ENCODE data around the gene CRYBB1.
A peak's percentile ranks its signal among the peaks of the same experiment; 100 is the strongest.
"Not testable (repeated sequence)": the region's sequence is repeated elsewhere in the genome, so short reads cannot be mapped to it uniquely, and the experiment has no call there.

Gene CRYBB1

DNA sequence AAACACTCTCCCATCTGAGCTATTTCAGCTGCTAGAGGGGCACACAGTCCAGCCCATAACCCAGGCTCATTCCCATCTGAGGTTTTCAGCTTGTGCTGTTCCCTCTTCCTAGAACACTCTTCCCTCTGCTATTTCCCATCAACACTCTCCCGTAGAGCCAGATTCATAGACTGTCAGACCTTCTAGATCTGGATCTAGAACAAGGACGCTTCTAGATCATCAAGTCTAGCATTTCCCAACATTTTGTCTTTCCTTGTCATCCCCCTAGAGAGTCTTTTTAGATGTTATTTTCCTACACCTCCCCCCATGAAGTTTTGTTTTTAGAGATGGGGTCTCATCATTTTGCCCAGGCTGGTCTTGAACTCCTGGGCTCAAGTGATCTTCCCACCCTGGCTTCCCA is 17.3 kb upstream of the CRYBB1 start:
- no peak for DNase-seq

DNA sequence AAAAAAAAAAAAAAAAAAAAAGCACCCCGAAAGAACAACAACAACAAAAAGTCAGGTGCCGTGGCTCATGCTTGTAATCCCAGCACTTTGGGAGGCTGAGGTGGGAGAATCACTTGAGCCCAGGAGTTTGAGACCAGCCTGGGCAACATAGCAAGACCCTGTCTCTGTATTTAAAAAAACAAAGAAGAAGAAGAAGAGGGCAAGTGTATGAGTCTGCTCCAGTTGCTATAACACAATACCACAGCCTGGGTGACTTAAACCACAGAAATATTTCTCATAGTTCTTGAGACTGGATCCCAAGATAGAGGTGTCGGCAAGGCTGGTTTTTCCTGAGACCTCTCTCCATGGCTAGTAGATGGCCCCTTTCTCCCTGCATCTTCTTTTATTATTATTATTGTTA is 16.4 kb upstream of the CRYBB1 start:
- DNase-seq, result no peak

DNA sequence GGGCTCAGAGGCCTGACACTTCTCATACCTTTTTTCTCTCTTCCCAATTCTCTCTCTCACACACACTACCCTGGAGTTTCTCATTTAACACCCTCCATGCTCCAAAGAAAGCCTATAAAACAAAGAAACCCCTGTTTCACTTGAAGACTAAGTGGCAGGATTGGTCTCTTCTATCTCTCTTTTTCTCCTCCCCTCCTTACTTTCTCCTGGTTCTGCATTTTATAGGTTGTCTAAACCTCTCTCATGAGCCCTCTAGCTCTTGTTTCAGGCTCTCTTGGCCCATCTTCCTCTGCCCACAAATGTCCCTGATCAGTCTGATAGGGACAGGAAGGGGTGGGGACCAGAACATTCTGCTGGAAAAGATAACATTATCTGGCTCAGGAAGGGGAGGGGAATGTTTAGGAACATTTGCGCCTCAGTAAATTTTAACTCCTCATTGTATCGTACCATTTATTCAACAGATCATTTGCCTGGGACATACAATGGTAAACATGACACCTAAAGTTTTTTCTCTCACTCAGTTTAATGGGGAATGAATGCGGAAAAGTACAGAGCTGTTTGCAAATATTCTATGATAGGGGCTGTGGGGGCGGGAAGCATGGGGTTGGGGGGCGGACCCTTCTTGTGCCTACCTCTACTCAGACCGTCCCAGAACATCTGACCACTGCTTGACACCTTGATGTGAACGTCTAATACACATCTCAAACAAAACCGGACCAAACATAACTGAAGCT is 14.8 kb upstream of the CRYBB1 start:
- no peak for DNase-seq

DNA sequence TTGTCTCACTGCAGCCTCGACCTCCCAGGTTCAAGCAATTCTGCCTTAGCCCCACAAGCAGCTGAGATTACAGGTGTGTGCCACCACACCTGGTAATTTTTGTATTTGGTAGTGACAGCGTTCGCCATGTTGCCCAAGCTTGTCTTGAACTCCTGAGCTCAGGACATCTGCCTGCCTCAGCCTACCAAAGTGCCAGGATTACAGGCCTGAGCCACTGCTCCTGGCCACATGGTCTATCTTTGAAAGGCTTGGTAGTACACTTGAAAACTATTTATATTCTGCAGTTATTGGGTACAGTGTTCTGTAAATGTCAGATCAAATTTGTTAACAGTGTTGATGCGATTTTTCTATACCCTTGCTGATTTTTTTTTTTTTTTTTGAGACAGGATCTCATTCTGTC is 13.5 kb upstream of the CRYBB1 start:
- no peak for DNase-seq

DNA sequence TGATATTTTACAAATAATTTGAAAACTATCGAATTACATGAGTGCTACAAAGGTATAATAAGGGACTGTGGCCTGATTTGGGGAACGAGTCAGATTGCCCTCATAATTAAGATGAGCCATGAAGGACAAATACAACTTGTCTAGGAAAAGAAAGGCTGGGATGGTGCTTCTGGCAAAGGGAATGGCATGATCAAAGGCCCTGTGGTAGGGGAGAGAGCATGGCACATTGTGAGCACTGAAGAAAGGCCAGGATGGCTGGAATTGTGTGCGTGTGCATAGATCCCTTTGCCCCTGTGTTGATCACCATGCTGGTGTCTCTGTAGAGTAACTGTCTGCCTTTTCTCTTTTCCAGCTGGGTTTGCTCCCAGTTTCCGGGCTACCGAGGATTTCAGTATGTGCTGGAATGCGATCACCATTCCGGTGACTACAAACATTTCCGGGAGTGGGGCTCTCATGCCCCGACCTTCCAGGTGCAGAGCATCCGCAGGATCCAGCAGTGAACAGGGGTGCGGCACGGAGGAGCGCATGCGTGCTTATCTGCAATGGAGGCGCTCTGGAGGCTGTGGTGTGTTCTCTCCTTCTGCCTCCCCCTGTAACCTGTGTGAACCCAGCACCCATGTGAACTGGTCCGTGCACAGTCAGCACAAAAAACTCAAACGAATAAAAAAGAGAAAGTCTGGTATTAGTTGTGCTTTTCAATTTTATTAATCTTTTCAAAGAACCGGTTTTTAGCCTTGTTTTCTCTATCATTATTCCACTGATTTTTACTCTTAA is 12.3 kb upstream of the CRYBB1 start:
- DNase-seq, result no peak

DNA sequence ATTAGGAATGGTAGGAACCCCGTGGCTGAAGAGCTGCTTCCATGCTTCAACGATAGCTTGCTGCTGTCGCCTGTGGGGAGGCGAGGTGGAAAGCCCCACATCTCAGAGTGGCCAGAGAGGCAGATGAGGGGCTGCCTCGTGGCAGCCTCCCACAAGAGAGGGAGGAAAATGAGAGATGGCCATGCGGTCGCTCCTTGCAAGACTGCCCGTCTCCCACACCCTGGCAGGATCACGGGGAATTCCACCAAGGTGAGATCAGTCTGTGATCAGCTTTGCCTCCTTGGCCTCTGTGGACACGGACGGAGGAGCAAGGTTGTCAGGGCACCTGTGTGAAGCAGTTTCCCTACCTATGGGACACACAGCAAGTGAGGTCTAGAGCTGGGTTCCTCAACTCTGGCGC is 7.0 kb upstream of the CRYBB1 start:
- no peak for DNase-seq

DNA sequence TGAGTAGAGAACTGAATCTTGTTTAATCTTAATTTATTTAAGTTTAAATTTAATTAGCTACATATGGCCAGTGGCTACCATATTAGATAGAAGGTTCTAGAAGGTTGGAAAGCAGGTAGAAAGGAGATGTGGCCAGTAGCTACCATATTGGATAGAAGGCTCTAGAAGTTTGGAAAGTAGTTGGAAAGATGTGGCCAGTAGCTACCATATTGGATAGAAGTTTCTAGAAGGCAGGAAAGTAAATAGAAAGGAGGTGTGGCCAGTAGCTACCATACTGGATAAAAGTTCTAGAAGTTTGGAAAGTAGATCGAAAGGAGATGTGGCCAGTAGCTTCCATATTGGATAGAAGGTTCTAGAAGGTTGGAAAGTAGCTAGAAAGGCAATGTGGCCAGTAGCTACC is 6.2 kb upstream of the CRYBB1 start:
- DNase-seq, result no peak

DNA sequence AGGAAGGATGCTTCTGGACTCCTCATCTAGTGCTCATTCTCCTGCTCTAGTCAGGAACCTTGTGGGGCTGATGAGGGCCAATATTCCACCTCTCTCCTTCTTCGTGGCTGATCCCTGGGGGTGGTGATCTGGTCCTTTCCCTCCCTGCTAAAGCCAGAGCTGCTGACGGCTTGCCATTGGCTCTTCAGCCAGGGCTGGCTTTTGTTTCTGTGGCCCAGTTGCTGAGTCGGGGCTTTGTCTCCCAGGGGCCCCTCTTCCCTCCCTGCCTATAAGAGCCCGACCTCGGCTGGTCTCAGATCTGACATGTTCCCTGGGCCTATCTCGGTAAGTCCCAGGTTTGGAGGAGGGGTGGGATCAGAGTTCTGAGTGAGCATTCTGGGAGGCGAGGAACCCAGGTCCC is 3.8 kb upstream of the CRYBB1 start, which contains the start of gene CRYBA4:
CRYBA4 (plus strand) TSS at position 301 of the 400 bp plus-strand sequence. CDS start 634 bp downstream, outside the sequence.
- DNase-seq, result no peak

DNA sequence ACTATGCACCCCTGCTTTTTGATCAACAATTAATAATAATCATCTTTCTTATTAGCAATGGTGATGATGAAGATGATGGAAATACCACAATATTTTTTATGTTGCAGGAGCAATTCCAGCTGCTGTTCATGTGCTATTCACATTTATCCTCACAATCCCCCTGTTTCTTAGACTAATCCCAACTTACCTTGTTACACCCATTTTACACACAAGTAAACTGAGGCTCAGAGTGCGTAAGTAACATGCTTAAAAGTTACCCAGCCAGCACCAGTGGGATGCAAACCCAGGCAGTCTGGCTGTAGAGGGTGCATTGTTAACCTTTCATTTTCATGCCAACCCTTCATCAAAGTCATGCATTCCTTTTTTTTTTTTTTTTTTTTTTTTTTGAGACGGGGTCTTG is 2.4 kb upstream of the CRYBB1 start:
- DNase-seq, result no peak

DNA sequence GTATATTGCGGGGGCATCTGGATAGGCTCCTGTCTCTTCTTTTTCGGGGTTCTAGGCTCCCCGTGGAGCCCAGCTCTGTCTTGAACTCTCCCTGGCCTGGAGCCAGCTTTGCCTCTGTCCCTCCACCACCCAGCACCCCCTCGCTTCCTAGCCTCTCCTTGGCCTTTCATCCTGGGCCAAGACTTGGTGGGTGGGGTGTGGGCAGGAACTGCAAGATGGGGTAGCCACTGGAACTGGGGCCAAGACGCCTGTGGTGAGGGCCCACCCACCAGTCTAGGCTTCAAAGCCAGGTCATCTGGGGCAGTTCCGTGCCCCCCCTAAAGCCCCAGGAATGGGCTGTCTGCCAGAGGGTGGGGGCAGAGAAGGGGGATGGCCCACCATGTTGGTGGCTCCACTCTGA is 1.7 kb upstream of the CRYBB1 start:
- no peak for DNase-seq

DNA sequence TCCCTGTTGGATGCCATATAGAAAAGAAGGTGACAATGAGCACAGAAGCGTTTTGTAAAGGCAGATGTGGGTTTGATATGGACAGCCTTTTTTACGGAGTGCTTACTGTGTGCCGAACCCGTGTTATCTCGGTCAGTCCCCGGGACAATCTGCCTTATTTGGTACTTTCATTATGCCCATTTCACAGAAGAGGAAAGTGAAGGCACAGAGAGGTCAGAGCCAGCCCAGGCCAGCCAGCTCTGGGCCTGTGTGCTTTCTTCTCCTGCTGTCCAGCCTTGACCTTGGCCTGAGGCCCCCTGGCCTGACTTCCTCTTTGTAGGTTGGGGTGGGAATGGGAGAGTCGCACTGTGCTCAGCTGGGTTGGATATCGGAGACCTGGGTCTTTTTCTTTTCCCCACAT is 628 bp upstream of the CRYBB1 start:
- DNase-seq, result no peak

DNA sequence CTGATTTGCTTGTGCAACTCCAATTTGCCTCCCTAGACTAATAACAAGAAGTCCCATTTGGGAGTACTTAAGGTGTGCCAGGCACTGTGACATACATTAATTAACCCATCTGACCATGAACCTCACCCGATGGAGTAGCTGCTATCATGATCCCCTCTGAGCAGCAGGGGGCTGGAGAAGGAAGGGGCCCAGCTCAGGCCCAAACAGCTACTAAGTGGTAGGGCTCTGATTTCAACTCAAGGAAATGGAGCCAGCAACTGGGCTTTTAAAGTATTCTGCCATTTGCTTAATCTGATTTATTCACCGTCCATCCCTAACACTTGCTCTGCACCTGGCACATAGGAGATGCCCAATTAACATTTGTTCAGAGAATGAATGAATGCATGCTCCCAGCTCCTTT is 1.2 kb downstream of the CRYBB1 start:
- DNase-seq, result no peak

DNA sequence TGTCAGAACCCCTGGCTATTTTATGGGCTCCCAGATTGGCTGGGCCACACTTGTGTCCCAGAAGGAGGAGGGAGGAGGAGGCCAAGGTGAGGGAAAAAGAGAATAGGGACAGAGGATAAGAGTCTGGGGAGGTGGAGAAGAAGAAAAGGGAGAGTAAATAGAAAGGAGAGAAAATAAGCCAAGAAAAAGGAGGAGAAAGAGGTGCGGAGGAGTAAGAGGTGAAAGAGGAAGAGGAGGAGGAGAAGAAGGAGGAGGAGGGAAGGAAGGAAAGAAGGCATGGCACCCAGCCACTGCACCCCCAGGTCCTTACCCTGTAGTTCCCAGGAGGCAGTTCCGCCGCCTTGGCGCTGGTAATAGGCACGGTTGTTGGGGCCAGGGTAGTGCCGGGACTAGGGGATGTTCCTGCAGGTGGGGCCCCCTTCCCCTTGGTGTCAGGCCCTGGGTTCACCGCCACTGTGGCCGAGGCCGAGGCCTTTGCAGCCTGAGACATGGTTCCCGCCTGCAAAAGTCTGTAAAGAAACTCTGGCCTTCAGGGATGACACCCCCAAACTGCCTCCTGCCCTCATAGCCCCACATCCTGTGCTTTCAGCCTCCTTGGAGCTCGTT is 1.9 kb downstream of the CRYBB1 start:
- DNase-seq, result no peak

DNA sequence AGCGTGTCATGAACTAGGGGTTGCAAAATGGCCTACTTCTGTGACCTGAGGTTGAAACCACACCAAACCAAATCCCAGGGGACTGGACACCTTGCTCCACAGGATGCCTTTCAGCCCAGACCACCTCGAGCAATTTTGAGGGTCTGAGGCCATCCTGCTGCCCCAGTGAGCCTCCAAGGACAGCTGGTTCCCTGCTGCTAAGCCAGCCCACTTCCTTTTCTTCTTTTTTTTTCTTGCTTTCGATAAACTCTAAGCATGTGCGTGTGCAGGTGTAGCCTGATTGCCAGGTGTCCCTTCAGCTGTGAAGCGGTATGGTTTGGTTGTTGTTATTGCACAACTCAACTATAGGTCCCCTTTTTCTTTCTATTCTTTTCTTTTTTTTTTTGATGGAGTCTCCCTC is 2.7 kb downstream of the CRYBB1 start:
- no peak for DNase-seq

DNA sequence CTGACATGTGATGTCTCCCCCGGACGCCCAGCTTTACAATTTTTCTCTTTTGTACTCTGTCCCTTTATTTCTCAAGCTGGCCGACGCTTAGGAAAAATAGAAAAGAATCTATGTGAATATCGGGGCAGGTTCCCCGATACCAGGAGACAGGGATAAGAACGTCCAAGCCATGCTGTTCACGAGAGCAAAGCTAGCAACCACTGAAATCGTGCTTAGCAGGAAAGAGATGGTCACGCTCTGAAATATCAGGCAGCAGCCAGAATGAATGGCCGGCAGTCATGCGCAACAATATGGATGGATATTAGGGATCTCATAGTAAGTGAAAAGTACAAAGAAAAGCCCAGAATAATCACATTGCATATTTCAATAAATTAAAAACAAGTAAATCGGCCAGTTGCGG is 3.5 kb downstream of the CRYBB1 start:
- DNase-seq, result no peak

DNA sequence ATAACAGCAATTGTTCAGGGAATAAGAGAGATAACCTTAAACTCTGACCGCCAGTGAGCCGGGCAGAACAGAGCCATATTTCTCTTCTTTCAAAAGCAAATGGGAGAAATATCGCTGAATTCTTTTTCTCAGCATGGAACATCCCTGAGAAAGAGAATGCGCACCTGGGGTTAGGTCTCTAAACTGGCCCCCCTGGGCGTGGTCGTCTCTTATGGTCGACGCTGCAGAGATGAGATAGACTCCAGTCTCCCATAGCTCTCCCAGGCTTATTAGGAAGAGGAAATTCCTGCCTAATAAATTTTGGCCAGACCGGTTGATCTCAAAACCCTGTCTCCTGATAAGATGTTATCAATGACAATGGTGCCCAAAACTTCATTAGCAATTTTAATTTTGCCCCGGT is 4.1 kb downstream of the CRYBB1 start:
- DNase-seq, result not testable (repeated sequence)

DNA sequence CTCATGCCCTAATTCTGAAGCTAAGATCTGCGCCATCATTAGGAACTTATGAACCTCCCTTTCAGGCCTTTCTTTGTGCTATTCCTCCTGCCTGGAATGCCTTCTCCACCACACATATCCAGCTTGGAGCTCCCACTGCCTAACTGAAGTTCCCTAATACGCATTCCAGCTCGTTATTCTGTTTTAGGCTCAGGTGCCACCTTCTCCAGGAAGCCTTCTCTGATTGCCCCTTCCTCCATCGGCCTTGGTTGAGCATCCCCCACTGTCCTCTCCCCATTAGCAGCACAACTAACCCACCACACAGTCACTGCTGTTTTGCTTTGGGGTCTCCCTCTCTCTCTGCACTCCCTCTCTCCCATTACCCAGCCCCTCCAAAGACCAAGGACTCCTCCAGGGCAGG is 5.2 kb downstream of the CRYBB1 start:
- no peak for DNase-seq

DNA sequence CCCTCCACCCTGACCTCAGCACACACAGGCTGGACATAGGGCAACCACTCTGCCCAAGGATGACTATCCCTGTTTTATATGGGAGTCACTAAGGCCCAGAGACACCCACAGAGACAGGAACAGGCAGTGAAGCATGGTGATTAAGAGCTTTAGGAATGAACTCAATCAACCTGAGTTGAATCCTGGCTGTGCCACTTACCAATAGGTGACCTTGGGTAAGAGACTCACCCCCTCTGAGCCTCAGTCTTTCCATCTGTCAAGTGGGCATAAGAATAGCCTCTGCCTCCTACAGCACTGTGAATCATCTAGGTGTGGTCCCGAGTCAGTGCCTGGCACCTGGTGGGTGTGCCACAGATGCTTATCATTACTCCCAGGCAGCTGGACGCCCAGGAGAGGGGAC is 6.8 kb downstream of the CRYBB1 start:
- DNase-seq, result peak; percentile 62

DNA sequence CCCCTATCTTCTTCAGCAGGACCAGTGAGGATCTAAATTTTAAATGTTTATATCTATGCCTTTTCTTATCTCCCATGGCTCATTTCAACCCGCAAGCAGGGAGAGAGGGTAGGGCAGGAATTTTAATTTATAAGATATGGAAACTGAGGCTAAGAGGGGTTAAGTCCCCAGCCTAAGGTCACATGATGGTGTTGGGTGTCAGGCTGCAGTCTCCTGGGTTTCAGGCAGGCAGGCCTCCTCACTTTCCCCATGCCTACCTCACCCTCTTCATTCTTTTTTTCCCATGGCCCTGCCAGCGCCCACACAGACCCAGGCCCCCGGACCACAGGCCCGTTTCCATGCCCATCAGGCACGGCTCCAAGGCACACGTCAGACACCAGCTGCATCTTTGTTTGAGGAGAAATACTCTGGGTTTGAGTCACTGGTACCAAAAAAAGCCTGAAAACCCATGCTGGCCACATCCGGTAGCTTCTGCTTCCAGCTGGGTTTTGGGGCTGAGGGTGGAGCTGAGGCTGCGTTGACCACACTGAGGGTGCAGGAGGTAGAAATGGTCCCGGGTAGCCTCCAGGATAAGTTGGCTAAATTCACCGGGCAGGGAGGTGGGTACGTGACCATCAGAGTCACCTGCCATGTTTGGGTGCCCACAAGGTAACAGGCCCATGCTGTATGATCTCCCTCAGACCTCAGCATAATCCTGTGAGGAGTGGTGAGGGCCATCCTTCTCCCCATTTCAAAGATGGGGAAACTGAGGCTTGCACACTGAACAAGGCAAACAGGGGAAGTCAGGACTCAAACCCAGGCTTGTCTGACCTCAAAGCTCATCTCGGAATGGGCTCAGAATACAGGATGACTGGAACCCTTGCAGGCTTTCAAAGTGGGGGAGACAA is 7.5 kb downstream of the CRYBB1 start:
- peak; percentile 97 for DNase-seq

DNA sequence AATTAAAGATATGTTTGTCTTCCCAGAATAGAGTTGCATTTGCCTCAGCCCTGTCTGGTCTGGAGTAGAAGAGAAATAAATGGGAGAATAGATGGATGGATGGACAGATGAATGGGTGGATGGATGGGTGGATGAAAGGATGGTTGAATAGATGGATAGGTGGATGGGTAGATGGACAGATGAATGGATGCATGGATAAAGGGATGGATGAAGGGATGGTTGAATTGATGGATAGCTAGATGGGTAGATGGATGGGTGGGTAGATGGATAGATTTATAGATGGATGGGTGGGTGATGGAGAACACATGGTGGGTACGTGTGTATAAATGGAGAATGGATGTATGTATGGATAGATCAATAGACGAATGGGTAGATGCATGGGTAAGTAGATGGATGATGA is 8.5 kb downstream of the CRYBB1 start:
- no peak for DNase-seq

DNA sequence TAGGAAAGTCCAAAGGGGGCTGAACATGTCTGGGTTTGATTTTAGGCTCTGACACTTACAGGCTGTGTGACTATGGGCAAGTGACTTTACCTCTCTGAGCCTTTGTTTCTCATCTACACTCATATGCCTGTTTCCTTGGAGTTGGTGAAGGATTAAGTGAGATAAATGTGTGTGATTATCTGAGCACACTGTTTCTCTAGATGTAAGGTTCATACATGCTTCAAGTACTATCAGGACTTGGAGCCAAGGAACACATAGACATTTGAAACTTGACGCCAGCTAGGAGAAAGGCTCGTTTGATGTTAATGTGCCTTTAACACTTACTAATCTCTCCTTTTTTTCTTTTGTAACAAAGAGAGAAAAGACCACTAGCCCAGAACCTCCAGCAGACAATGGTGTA is 9.7 kb downstream of the CRYBB1 start:
- no peak for DNase-seq

DNA sequence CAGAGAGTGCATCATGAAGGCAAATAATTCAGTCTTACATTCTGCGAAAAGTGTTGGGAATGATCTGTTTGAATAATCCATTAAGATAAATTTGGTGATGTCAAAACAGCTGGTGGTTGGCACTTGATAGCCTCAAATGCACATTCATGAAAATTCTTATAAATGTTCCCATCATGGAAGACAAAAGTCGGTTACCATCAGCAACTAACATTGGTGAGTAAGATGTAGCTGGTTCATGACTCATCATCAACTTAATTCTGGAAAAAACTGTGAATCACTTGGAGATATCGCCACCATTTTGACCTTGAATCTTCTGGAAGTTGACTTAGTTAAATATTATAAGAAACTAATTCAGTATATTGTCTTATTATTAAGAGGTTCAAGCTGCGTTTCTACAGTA is 11.2 kb downstream of the CRYBB1 start:
- peak; percentile 58 for DNase-seq

DNA sequence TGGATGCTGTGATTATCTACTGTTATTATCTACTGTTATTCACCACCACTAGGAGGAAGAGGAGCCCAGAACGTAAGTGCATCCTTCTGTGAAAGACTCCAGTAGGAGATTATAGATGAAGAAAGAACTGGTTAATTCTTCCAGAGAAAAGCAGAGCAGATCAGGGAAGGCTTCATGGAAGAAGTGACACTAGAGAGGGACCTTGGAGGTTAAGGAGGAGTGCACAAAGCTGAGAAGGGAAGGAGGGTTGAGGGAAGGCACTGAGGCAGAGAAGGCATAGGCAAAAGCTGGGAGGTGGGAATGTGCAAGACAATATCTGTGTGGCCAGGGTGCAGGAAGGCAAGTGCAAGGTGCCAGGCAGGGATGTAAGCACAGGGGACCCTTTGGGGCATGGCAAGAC is 13.5 kb downstream of the CRYBB1 start:
- no peak for DNase-seq

Data from EL (cell line).